Fibroblast of skin of left quadriceps (primary cell): ENCODE data around the gene PGLYRP2.

Experiments used
- DNase-seq, 2 experiments: peaks; one replicate each; pipeline ENCODE4 v3.0.0-alpha.2; 2013; ENCODE audit warnings: low read depth in 2 of 2

Gene PGLYRP2

DNA sequence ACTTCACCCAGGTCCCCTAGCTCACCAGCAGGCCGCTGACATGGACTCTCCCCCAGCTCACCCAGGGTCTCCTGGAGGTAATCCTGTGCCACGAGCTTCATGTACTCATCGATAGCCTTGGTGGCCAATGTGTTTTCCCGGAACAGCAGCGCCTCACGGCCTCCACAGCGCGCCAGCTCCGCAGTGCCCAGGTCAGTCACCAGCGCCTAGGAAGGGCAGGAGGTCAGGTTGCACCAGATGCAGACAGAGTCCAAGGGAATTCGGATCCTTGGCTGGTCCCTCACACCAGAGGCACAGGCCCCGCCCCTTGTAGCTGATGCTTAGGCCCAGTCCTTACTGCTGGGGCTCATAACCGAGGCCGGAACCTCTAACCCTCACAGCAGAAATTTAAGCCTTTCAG is 22.9 kb downstream of the PGLYRP2 start:
- no peak for DNase-seq

DNA sequence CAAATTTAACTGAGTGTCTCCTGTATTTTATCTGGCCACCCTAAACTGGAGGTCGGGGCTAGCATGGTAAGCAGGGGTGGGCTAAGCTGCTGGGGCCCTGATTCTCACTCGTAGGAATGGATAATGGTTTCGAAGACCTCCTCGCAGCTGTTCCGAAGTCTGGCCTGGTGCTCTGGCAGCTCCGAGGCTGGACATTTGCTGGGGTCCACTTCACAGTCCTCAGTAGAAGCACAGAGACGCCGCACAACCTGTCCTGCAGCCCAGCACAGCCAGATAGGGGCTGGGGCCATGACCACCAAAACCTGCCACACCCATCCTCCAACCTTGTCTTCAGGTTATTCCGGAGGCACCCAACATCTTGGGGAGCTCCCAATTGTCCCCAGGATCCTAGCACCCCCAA is 23.3 kb downstream of the PGLYRP2 start:
- DNase-seq, result no peak

DNA sequence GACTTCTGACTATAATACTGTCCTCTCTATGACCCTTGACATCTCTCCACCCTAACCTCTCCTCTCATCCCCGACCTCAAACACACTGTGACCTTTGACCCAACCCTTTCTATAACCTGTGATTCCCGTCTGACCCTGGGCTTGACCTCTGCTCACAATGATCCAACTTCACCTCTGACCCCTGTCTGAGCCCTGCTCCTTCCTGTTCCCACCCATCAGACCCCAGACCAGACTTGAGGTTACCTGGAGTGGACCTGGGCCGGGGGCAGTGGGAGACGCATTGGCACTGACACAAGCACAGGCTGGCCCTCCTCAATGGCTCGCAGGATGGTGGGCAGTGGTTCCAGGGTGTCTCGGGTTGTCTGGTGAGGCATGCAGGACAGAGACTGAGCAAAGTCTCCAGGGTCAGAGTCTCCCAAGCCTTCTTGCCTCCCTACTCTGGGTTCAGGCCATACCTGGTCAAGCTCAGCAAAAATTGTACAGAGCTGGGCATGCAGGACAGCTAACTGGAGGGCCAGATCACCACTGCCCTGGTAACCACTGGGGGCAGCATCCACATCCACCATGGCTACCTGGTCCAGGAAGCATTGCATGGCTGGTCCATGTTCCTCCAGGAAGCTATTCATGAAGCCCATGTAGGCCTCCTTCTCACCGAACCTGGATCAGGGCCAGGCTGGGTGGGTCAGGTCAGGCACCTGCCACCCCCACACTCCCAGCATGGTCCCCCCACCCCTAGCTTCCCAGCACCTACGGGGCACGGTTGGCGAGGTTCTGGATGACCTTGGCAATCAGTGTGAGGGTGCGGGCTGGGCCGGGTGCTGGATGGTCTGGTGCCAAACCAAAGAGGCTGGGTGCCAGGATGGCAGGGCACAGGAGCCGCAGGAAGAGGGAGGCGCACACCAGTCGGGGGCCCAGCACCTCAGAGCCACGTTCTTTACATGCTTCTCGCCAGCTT is 25.1 kb downstream of the PGLYRP2 start:
- DNase-seq, result no peak

DNA sequence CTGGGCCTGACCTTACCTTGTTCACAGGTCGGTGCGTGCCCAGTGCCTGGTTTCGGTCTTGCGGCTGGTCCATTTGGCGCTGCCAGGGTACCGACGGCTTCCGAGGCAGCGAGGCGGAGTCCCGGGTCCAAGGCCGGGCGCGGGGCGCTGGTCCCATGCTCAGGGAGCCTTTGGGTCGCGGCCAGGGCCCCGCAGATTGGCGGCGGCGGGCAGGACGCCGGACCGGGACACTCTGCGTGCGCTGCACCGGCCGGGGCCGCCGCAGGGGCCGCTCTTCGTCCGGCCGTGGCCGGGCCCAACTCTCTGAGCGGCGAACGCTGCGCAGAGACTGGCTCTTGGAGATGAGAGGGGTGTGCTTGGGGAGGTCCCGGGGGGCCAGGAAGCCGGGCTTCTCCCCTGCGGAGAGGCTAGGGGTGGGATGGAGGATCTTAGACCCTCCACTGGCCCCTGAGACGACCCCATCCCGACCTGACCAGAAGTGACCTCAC is 26.2 kb downstream of the PGLYRP2 start:
- DNase-seq, result no peak

DNA sequence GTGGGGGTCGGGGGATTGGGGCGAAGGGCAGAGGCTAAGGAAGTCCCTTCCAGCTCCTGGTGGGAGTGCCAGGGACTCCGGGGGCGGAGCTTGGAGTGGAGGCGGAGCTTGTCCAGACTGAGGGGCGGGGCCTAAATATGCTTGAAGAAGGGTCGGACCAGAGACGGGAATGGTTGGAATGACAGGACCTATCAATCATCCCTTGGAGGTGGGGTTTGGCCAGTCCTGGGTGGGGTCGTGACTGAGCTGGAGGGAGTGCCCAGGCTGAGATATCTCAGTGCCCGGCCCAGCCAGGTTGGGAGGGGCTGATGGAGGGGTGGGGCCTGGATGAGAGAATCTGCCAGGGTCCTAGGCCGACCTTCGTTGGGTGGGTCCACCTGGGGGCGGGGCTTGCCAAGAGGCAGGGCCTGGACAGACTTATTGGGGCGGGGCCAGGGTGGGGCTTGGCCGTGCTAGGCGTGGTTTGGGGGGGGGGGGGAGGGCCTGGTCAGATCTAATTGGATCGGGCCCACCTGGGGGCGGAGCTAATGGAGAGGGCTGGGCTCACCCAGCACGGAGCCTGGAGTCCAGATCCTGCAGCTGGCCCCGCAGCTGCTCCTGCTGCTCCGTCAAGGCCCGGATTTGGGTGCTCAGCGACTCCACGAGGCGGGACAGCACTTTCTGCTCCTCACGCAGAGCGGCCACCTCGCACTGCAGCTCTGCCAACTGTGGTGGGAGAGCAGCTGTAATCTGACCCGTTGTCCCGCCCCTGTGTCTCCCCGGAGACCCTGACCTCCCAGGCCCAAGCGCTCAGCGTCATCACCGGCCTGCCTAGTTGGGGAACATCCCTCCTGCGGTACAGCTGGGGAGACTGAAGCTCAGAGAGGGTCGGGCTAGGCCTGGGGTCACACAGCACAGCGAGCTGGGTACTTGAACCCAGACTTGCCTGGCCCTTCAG is 26.9 kb downstream of the PGLYRP2 start:
- peak; percentile 50 to 51 for DNase-seq

DNA sequence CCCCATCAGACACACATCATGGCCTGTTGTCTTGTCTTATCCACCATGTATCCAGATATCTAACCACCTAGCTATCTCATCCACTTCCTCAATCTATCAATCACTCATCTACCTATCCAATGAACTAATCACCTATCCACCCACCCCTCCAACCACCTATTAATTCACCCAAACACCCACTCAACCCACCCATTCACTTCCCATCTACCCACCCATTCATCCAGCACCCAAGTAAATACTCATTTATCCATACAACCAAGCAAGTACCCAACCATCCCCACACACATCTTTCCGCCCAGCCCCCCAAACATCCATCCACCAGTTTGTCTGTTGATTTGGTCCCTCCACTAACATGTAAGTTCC is 28.8 kb downstream of the PGLYRP2 start:
- no peak for DNase-seq

DNA sequence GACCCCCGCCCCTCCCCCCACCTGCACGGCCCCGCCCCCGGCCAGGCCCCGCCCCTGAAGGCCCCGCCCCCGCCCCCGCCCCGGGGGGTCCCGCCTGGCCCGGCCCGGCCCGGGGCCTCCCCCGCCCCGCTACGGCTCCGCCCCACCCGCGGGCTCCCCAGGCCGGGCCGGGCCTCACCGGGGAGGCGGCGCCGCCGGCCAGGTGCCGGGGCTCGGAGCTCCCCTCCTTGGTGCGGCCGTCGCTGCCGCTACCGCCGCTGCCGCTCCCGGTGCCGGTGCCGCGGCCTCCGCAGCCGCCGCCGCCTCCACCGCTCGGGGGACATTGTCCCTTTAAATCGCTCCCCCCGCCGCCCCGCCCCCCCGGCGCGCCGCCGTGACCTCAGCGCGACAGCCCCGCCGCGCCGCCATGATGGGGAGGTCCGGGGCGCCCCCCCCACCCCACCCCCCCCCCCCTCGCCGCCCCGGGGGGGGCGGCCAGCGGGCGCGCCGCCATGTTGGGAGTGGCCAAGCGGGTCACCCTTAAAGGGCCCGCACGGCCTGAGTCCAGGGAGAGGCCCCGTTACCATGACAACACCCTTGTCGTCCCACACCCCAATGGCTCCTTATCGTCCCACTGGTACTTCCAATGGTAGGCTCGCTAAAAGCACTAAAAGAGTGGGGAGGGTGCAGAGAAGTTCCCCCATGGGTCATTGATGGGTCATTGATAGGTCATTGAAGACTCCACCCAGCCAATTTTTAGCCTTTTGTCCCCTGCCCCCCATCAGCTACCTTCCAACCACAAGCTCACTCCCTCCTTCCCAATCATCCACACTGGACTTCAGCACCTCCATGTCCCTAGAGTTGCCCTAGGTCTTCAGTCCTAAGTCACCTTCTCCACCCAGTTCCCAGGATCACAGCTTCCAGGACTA is 29.4 kb downstream of the PGLYRP2 start, which contains the start of gene WIZ:
Gene WIZ, minus strand, starts transcription at position 337 of the 908 bp plus-strand sequence. CDS start 1,649 bp downstream, outside the sequence.
- DNase-seq, result peak; percentile 59

DNA sequence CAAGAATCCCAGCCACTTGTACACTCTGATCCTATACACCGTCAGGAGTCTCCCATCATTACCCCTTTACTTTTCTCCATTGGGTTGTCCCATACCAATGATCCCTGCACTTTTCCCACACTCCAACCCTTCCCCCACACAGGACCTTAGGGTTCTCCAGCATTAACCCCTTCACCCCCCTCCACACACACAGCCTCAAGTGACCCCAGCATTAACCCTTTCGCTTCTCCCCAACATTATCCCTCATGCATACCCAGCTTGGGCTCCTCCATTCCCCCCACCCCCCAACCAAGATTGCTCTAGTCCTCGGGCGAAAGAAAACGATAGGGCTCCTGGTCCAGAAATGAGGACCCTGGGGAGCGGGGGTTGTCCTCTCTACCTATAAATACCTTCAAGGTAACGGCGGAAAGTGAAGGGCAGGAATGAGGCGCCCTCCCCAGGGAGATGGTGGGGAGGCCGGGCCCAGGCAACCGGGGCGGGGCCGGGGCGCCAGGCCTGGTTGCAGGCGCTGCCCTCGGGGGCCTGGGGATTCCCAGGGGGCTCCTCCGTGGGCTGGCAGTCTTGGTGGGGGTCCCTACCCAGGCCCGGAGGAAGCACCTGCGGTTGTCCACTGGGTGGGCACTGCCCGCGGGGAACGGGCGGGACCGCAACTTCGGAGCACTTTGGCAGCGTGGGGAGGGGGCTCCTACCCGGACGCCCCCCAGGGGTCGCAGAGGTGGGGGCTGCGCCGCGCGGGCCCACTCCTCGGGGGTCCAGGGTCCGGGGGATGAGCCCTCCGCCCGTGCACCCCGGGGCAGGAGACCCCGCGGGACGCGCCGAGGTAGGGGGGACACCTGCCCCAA is 30.3 kb downstream of the PGLYRP2 start:
- DNase-seq, result no peak

DNA sequence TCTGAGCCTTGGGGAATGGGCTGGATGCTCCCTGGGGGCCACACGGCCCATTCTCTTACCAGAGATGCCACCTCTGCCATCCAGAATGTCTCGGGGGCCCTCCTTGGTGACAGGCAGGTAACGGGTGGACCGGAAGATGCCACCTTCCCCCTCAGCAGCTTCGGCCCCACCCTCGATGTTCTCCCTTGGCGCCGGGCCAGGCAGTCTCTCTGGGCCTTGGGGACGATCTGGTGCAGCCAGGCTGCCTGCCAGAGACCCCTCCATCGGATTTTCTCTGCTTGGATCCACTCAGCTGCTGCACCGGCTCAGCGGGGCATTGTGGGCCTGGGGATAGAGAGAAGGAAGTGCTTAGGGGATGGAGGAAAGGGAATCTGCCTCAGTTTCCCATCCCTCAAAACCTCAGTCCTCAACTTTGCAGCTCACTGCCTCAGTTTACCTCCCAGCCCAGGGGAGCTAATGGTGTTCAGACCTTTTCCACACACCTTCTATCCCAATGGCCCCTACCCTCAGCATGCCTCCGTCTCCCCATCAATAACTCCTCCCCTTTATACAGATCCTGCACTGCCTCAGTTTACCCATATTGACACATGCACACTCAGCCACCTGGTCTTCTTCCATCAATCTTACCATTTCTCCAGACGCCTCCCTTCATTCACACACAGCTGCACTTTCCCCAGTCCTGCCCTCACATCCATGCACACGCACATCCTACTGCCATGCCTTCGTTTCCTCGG is 31.1 kb downstream of the PGLYRP2 start:
- DNase-seq, result no peak

DNA sequence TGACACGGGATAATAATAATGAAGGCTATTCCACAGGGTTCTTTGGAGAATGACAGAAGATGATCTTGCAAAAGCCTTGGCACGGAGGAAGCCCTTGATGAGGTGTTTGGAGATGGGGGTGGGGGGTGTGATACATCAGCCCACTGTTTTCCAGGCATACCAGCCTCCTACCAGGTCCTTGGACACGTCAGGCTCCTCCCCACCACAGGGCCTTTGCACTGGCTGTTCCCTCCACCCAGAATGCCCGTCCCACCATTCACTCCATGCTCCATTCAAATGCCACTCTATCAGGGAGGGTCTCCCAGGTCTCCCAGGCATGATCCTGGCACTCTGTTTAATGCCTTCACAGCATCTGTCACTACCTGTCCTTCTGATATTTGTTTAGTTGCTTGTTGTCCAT is 32.2 kb downstream of the PGLYRP2 start:
- no peak for DNase-seq

DNA sequence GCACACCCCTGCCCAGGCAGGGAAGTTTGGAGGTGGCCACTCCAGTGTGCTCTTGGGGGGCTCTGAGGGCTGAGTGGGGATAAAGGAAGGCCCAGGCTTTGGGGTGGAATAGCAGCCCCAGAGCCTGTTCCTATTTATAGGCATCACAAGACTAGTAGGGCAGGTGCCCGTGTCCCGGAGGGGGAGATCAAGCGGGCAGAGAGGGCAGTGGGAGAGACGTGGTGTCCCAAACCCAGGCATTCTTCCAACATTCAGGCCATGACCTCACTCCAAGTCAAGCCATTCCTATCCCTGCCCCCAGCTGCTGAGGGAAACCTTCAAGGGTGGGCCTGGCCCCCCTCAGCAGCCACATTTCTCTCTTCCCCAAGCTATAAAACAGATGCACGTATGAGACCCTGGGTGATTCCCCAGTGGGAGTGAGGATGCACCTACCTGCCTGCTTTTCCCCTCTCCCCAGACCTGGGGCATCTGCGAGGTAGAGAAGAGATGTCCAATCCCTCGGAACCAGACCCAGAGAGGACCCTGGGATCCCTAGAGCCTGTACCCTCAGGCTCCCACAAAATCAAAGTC is 33.4 kb downstream of the PGLYRP2 start:
- DNase-seq, result no peak

DNA sequence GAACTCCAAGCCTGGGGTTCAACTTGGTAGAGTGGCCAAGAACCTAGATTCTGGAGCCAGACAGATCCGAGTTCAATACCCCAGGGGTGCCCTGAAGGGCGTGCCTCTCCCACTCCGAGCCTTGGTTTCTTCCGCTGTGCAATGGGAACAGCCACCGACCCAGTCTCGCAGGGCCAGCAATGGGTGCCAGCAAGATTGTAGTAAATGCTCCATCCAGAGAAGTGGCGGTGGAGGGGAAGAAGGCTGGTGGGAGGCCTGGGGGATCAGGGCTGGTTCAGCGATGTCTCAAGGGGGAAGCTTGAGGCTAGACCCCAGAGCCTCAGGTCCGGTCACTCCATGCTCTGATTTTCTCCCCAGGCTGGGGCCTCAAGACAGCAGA is 34.1 kb downstream of the PGLYRP2 start:
- no peak for DNase-seq

DNA sequence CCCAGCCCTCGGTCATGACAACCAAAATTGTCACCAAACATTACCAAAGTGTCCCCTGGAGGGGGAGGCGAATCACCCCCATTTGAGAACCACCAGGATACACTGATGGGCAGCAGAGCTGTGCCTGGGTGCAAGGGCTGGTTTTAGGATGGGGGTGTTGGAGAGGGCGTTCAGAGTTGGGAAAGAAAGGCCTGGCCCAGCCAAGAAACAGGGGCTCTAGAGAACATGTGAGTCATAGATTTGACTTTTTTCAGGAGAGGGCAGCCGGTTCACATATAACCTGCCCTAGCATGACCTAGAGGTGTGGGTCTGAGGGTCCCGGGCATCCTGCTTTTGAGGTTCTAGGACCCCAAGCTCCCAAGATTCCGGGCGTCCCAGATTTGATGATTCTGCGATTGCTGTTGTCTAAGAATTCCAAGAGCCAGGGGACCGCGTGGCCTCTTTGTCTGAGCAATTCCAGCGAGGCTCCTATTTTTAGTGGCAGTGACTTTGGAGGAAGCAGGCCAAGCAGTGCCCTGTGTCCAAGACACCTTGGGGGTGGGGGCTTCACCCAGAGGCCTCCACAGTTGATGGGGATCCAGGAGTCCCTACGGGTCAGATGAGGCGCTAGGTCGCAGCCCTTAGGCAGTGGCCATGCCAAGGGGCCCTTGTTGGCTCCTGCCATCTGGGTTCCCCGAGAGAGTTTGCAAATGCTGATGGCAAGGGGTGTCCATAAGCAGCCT is 34.6 kb downstream of the PGLYRP2 start:
- no peak for DNase-seq

DNA sequence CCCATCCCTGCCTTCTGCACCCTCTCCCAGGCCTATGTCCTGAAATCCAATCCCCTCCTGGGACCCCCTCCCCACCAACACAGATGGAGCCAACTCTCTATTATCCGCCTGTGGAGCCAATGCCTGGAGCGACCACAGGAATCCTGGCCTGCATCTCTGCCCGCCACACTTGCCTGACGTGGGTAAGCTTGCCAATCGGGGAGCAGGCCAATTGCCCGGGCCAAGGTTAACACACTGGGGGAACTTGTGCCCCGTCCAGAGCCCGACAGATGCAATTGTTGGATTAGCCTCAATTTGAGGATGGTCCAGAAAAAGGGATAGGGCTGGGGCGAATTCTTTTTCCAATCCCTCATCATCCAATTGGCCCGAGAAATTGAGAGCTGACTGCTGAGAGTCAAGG is 35.5 kb downstream of the PGLYRP2 start:
- no peak for DNase-seq

DNA sequence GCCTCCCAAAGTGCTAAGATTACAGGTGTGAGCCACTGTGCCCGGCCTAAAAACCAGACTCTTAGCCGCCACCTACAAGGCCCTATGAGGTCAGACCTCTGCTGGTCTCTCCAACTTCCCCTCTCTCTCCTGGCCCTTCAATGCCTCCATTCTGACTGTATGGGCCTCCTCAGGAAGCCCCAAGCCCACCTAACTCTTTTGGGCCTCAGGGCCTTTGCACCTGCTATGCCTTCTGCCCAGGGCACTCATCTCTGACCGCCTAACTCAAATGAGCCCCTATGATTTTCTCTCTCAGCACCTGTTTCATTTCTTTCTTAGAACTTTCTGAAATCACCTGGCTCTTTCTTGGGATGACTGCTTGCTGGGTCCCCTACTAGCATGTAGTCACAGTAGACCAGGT is 36.0 kb downstream of the PGLYRP2 start:
- no peak for DNase-seq

DNA sequence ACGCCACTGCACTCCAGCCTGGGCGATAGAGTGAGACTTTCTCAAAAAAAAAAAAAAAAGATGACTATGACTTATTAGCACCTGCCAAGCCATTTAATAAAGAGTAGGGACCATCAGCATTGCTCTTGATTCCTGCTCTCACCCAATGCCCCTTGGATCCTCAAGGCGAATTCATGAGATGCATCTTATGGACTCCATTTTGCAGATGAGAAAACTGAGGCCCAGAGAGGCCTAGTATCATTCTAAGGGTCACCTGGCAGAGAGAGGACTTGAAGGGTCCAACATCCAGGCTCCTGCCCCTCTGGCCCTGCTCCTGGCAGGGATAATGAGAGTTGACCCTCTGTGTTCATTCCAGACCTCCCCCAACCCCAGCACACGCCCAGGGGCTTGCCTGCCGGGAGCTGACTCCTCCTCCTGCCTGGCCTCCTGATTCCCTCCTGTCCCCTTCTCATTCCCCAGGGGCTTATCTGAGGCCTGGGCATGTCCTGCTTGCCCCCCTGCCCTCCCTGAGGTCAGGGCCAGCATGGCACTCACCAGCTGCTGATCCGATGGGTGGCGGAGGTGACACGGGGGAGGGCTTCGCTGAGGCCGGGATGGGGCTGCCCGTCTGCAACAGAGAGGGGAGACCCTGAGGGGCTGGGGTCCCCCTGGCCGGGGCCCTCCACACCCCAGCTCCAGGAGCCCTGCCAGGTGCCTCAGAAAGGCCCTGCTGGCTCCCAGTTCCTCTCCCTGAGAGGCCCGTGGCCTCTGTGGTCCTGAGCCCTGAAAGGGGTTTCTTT is 37.0 kb downstream of the PGLYRP2 start:
- no peak for DNase-seq

DNA sequence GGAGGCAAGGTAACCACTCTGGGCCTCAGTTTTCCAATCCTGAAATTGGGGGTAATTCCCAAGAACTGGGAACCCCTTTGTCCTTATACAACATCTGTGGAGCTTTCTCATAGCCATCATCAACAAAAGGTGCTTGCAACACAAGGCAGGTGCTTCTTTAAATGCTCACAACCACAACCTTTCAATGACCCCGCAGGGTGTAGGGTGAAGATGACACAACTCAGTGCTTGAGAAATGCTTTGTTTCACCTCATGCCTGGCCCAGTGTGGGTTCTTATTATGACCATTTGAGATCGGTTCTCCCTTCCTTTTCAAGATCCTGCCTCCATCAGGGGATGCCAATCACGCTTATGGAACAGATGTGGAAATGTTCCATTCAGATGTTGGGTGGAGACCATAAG is 38.0 kb downstream of the PGLYRP2 start:
- no peak for DNase-seq
